Vagina (tissue), 2 donors: Measurements from ENCODE around the gene MSLN.

ENCODE experiments used
- CTCF ChIP-seq, 3 experiments: fragments of 450-650 bp in 2 of 3; fragments of 200-600 bp in 1 of 3; sonication (generic) in 1 of 3; IDR thresholded peaks; one replicate each; pipeline ENCODE4 v1.5.1; 2017 to 2019; ENCODE audit warnings: antibody characterized with exemption in 3 of 3, mild to moderate bottlenecking in 2 of 3, moderate library complexity in 2 of 3
- POLR2AphosphoS5 ChIP-seq, 2 donors: sonication (generic); formaldehyde crosslinking; IDR thresholded peaks; one replicate each; pipeline ENCODE4 v1.9.0; 2017; ENCODE audit warnings: antibody characterized with exemption in 2 of 2, mild to moderate bottlenecking in 2 of 2, low read depth in 1 of 2; ENCODE audit not compliant: insufficient read depth in 1 of 2

- no peak for TF ChIP-seq POLR2AphosphoS5 (IDR thresholded peaks at IDR 0.05; ENCODE audit: insufficient read depth in 1 of 2, low read depth in 1 of 2)
- TF ChIP-seq CTCF (IDR thresholded peaks at IDR 0.05) = no peak
Measured at GRCh38 chr16:795580-796229, 35.2 kb downstream of the MSLN start.
